HEK293T (cell line): ENCODE measurements around the gene SRP19.
"Not testable (repeated sequence)": the region's sequence is repeated elsewhere in the genome, so short reads cannot be mapped to it uniquely, and the experiment has no call there.

Experiments
- CTCF ChIA-PET: fragments of 350-600 bp; formaldehyde crosslinking; extraction: SDS; loops from one replicate; lab custom pipeline; 2021; ENCODE audit warnings: antibody characterized with exemption, inconsistent platforms; lab: Yijun Ruan, JAX
- POLR2A ChIA-PET: fragments of 350-600 bp; formaldehyde crosslinking; extraction: SDS; loops from one replicate; lab custom pipeline; 2020; ENCODE audit warnings: antibody characterized with exemption, inconsistent platforms; lab: Yijun Ruan, JAX
- DNase-seq: peaks from one replicate; pipeline ENCODE4 v3.0.0; 2012; ENCODE audit warnings: mixed read lengths; ENCODE audit errors: extremely low spot score
- ARNT ChIP-seq: fragments of 450-650 bp; IDR thresholded peaks from 2 replicates; pipeline ENCODE4 v1.6.1; 2017; ENCODE audit warnings: mild to moderate bottlenecking
- BHLHE40 ChIP-seq: fragments of 450-650 bp; IDR thresholded peaks from 2 replicates; pipeline ENCODE4 v1.6.1; 2016; ENCODE audit warnings: mild to moderate bottlenecking, moderate library complexity, borderline replicate concordance
- CTBP1 ChIP-seq: fragments of 450-650 bp; IDR thresholded peaks from 2 replicates; pipeline ENCODE4 v1.6.1; 2016; ENCODE audit warnings: borderline replicate concordance
- ELF4 ChIP-seq: fragments of 450-650 bp; IDR thresholded peaks from 2 replicates; pipeline ENCODE4 v1.6.1; 2017; ENCODE audit warnings: antibody characterized with exemption
- FOXA1 ChIP-seq: fragments of 450-650 bp; IDR thresholded peaks from 2 replicates; pipeline ENCODE4 v1.6.1; 2016; ENCODE audit warnings: mild to moderate bottlenecking
- FOXK2 ChIP-seq: fragments of 450-650 bp; IDR thresholded peaks from 2 replicates; pipeline ENCODE4 v1.6.1; 2016; ENCODE audit warnings: mild to moderate bottlenecking
- FOXM1 ChIP-seq: fragments of 450-650 bp; IDR thresholded peaks from 2 replicates; pipeline ENCODE4 v1.6.1; 2017; ENCODE audit warnings: mild to moderate bottlenecking, borderline replicate concordance
- HDGF ChIP-seq: fragments of 450-650 bp; IDR thresholded peaks from 2 replicates; pipeline ENCODE4 v1.6.1; 2017; ENCODE audit warnings: antibody characterized with exemption, borderline replicate concordance
- L3MBTL2 ChIP-seq: fragments of 450-650 bp; conservative IDR thresholded peaks from 2 replicates; pipeline ENCODE4 v1.6.1; 2016; ENCODE audit warnings: mild to moderate bottlenecking
- LEF1 ChIP-seq: fragments of 450-650 bp; IDR thresholded peaks from 2 replicates; pipeline ENCODE4 v1.6.1; 2017; ENCODE audit warnings: mild to moderate bottlenecking, borderline replicate concordance
- NFRKB ChIP-seq: fragments of 450-650 bp; IDR thresholded peaks from 2 replicates; pipeline ENCODE4 v1.6.1; 2016; ENCODE audit warnings: mild to moderate bottlenecking, moderate library complexity
- PKNOX1 ChIP-seq: fragments of 450-650 bp; IDR thresholded peaks from 2 replicates; pipeline ENCODE4 v1.6.1; 2016
- SP1 ChIP-seq: fragments of 450-650 bp; IDR thresholded peaks from 2 replicates; pipeline ENCODE4 v1.6.1; 2017
- SUZ12 ChIP-seq: fragments of 450-650 bp; IDR thresholded peaks from 2 replicates; pipeline ENCODE4 v1.6.1; 2016; ENCODE audit warnings: mild to moderate bottlenecking
- TARDBP ChIP-seq: fragments of 450-650 bp; IDR thresholded peaks from 2 replicates; pipeline ENCODE4 v1.6.1; 2016
- ZNF384 ChIP-seq: fragments of 450-650 bp; IDR thresholded peaks from 2 replicates; pipeline ENCODE4 v1.6.1; 2016

Gene SRP19

GRCh38 chr5:112895682-112896081, 34.6 kb downstream of the SRP19 start:
- ChIA-PET POLR2A (no interaction called here), CTCF (interaction anchor here (1.1 kb wide), 1 partner anchor 26 kb away, joined by 4 read pairs; the partner anchor contains the start of gene REEP5)
- TF ChIP-seq FOXA1 (no peak), FOXK2 (no peak), BHLHE40 (no peak), FOXM1 (no peak), L3MBTL2 (no peak), TARDBP (no peak), NFRKB (no peak), SUZ12 (no peak), HDGF (no peak), LEF1 (no peak), ARNT (no peak), PKNOX1 (no peak), ELF4 (no peak), CTBP1 (no peak), SP1 (no peak), ZNF384 (no peak)
- DNase-seq = no peak

- no peak for TF ChIP-seq TARDBP
- TF ChIP-seq ELF4 = no peak
- TF ChIP-seq LEF1 = no peak
- no peak for TF ChIP-seq FOXA1
- no peak for TF ChIP-seq FOXK2
- no peak for TF ChIP-seq SP1
- no peak for TF ChIP-seq PKNOX1
- no peak for TF ChIP-seq SUZ12
- TF ChIP-seq NFRKB = no peak
- no peak for TF ChIP-seq ARNT
- no peak for TF ChIP-seq FOXM1
- no peak for TF ChIP-seq HDGF
- no peak for TF ChIP-seq BHLHE40
- ChIA-PET CTCF (no interaction called here), POLR2A (interaction anchor here (1.5 kb wide), 1 partner anchor 42 kb away, joined by 7 read pairs; the partner anchor contains the start of gene SRP19)
- no peak for DNase-seq
Observed at GRCh38 chr5:112902561-112902960, 41.5 kb downstream of the SRP19 start.

GRCh38 chr5:112904996-112905395, 43.9 kb downstream of the SRP19 start:
- DNase-seq = not testable (repeated sequence)
- ChIA-PET POLR2A (interaction anchor here (0.8 to 0.9 kb wide), 2 partner anchors 16 to 44 kb away, joined by 3 read pairs; partner anchors contain the start of gene SRP19), CTCF (interaction anchor here (0.7 kb wide), 1 partner anchor 8 kb away, joined by 4 read pairs; no protein-coding TSS in a partner anchor)

- CTCF ChIA-PET = interaction anchor here (0.8 kb wide), 1 partner anchor 10 kb away, joined by 3 read pairs; no protein-coding TSS in a partner anchor
- POLR2A ChIA-PET = no interaction called here
- no peak for TF ChIP-seq SUZ12
- DNase-seq = no peak
Observed at GRCh38 chr5:112906637-112907036, 45.5 kb downstream of the SRP19 start.

- DNase-seq = no peak
- TF ChIP-seq SUZ12 = no peak
- TF ChIP-seq LEF1 = no peak
- TF ChIP-seq FOXA1 = no peak
- TF ChIP-seq BHLHE40 = no peak
- TF ChIP-seq L3MBTL2 = no peak
- TF ChIP-seq HDGF = no peak
- TF ChIP-seq TARDBP = no peak
- no peak for TF ChIP-seq FOXM1
- TF ChIP-seq ZNF384 = no peak
- no peak for TF ChIP-seq SP1
- no peak for TF ChIP-seq NFRKB
- TF ChIP-seq ARNT = no peak
- no peak for TF ChIP-seq FOXK2
- TF ChIP-seq CTBP1 = no peak
- TF ChIP-seq ELF4 = no peak
- TF ChIP-seq PKNOX1 = no peak
- POLR2A ChIA-PET = no interaction called here
- CTCF ChIA-PET = interaction anchor here (0.8 kb wide), 1 partner anchor 9 kb away, joined by 3 read pairs; no protein-coding TSS in a partner anchor
Observed at GRCh38 chr5:112907166-112907631, 46.1 kb downstream of the SRP19 start.

- POLR2A ChIA-PET = no interaction called here
Observed at GRCh38 chr5:112908854-112909253, 47.8 kb downstream of the SRP19 start.

More at GRCh38 chr5:112908854-112909253, 47.8 kb downstream of the SRP19 start:
- no peak for DNase-seq
- CTCF ChIA-PET = interaction anchor here (1.0 kb wide), 1 partner anchor 9 kb away, joined by 3 read pairs; no protein-coding TSS in a partner anchor
- TF ChIP-seq CTBP1 (no peak), FOXM1 (no peak), NFRKB (no peak), ZNF384 (no peak), FOXK2 (no peak), SUZ12 (no peak), FOXA1 (no peak), BHLHE40 (no peak), ARNT (no peak), SP1 (no peak), ELF4 (no peak), PKNOX1 (no peak), HDGF (no peak), L3MBTL2 (no peak), TARDBP (no peak)
